Trophoblast cell (in vitro differentiated cells and primary cell): ENCODE data around the gene MX2.

Experiments
- DNase-seq, 2 donors: peaks; one replicate each; pipeline ENCODE4 v3.0.0-alpha.2; 2016
- H2AFZ ChIP-seq: 2 replicates; pipeline ENCODE4 v1.6.1; 2013; ENCODE audit warnings: low read length, moderate library complexity, mild to moderate bottlenecking; ENCODE audit not compliant: insufficient read depth, poor library complexity
- H2AK5ac ChIP-seq: 2 replicates; pipeline ENCODE4 v1.6.1; 2013; ENCODE audit warnings: mild to moderate bottlenecking, low read length
- H2BK120ac ChIP-seq: 2 replicates; pipeline ENCODE4 v1.6.1; 2013; ENCODE audit warnings: low read length, mild to moderate bottlenecking, moderate library complexity; ENCODE audit not compliant: insufficient read depth, poor library complexity
- H2BK12ac ChIP-seq: 2 replicates; pipeline ENCODE4 v1.6.1; 2013; ENCODE audit warnings: mild to moderate bottlenecking, low read length, moderate library complexity
- H2BK5ac ChIP-seq: 2 replicates; pipeline ENCODE4 v1.6.1; 2013; ENCODE audit warnings: low read length, low read depth, moderate library complexity, mild to moderate bottlenecking; ENCODE audit not compliant: poor library complexity
- H3K14ac ChIP-seq: 2 replicates; pipeline ENCODE4 v1.6.1; 2013; ENCODE audit warnings: mild to moderate bottlenecking, low read length
- H3K18ac ChIP-seq: 2 replicates; pipeline ENCODE4 v1.6.1; 2013; ENCODE audit warnings: mild to moderate bottlenecking, low read length
- H3K23ac ChIP-seq: 2 replicates; pipeline ENCODE4 v1.6.1; 2013; ENCODE audit warnings: low read length
- H3K27ac ChIP-seq: 2 replicates; pipeline ENCODE4 v1.5.1; 2013; ENCODE audit warnings: low read depth, mild to moderate bottlenecking, inconsistent platforms, low read length, moderate library complexity
- H3K27me3 ChIP-seq: 2 replicates; pipeline ENCODE4 v1.6.1; 2013; ENCODE audit warnings: inconsistent platforms, mild to moderate bottlenecking, low read length, moderate library complexity; ENCODE audit not compliant: insufficient read depth
- H3K36me3 ChIP-seq, 2 experiments: 1 replicate in 1 of 2; 2 replicates in 1 of 2; pipeline ENCODE4 v1.6.1; 2013; ENCODE audit warnings: low read length in 2 of 2, mild to moderate bottlenecking in 2 of 2, moderate library complexity in 1 of 2; ENCODE audit not compliant: insufficient read depth in 2 of 2, control insufficient read depth in 1 of 2
- H3K4ac ChIP-seq: 2 replicates; pipeline ENCODE4 v1.6.1; 2013; ENCODE audit warnings: low read depth, mild to moderate bottlenecking, low read length, moderate library complexity
- H3K4me1 ChIP-seq, 2 experiments: 1 replicate in 1 of 2; 2 replicates in 1 of 2; pipeline ENCODE4 v1.6.1; 2013; ENCODE audit warnings: low read length in 2 of 2, mild to moderate bottlenecking in 2 of 2, moderate library complexity in 1 of 2; ENCODE audit not compliant: insufficient read depth in 2 of 2, control insufficient read depth in 1 of 2
- H3K4me2 ChIP-seq: 2 replicates; pipeline ENCODE4 v1.6.1; 2013; ENCODE audit warnings: inconsistent platforms, mild to moderate bottlenecking, low read length, moderate library complexity
- H3K4me3 ChIP-seq: 2 replicates; pipeline ENCODE4 v1.5.1; 2013; ENCODE audit warnings: mild to moderate bottlenecking, low read depth, low read length, inconsistent platforms
- H3K79me1 ChIP-seq: one replicate; pipeline ENCODE4 v1.6.1; 2013; ENCODE audit warnings: low read length
- H3K79me2 ChIP-seq: 2 replicates; pipeline ENCODE4 v1.6.1; 2013; ENCODE audit warnings: low read length, mild to moderate bottlenecking; ENCODE audit not compliant: control insufficient read depth, insufficient read depth, poor library complexity
- H3K9ac ChIP-seq: 2 replicates; pipeline ENCODE4 v1.6.1; 2013; ENCODE audit warnings: mild to moderate bottlenecking, low read length
- H3K9me3 ChIP-seq: 2 replicates; pipeline ENCODE4 v1.6.1; 2013; ENCODE audit warnings: low read depth, mild to moderate bottlenecking, control low read depth, inconsistent platforms, low read length; ENCODE audit not compliant: insufficient read depth
- H4K12ac ChIP-seq: 2 replicates; pipeline ENCODE4 v1.6.1; 2013; ENCODE audit warnings: low read depth, mild to moderate bottlenecking, low read length, moderate library complexity
- H4K8ac ChIP-seq: 2 replicates; pipeline ENCODE4 v1.6.1; 2013; ENCODE audit warnings: low read depth, mild to moderate bottlenecking, low read length, moderate library complexity
- H4K91ac ChIP-seq: one replicate; pipeline ENCODE4 v1.6.1; 2013; ENCODE audit warnings: low read depth, mild to moderate bottlenecking, low read length, moderate library complexity
- WGBS: extraction: QIAGEN DNeasy Blood & Tissue Kit; methylation state at CpG from one replicate; pipeline ENCODE4 v1.1.7; 2013; ENCODE audit warnings: missing lambda C conversion rate; ENCODE audit not compliant: insufficient read length, insufficient coverage; ENCODE audit errors: extremely low coverage; 5-methylcytosine and 5-hydroxymethylcytosine counted together

MX2 gene

GRCh38 chr21:41429305-41429704, 67.5 kb downstream of the MX2 start:
- Histone ChIP-seq H3K9ac (no peak overlapping the region), H3K23ac (no peak overlapping the region), H3K36me3 (no peaks in the 10 kb centered on the region), H3K9me3 (peaks cover 2% of the 10 kb centered on the region), H4K8ac (no peak overlapping the region), H4K12ac (no peak overlapping the region), H2AFZ (no peak overlapping the region), H2AK5ac (no peak overlapping the region), H3K4me3 (no peak overlapping the region), H3K27ac (no peak overlapping the region), H2BK5ac (no peak overlapping the region), H3K14ac (no peak overlapping the region), H3K79me2 (no peaks in the 10 kb centered on the region), H3K4me1 (peaks cover 0 to 3% of the 10 kb centered on the region in 2 experiments), H3K4me2 (no peak overlapping the region), H3K4ac (no peak overlapping the region), H3K18ac (no peak overlapping the region), H3K79me1 (no peaks in the 10 kb centered on the region), H2BK120ac (no peak overlapping the region), H2BK12ac (no peak overlapping the region), H3K27me3 (peaks cover 13% of the 10 kb centered on the region), H4K91ac (no peak overlapping the region)
- WGBS, result no CpG with 5 or more reads among the region's 3 CpGs
- DNase-seq, result no peak

DNA sequence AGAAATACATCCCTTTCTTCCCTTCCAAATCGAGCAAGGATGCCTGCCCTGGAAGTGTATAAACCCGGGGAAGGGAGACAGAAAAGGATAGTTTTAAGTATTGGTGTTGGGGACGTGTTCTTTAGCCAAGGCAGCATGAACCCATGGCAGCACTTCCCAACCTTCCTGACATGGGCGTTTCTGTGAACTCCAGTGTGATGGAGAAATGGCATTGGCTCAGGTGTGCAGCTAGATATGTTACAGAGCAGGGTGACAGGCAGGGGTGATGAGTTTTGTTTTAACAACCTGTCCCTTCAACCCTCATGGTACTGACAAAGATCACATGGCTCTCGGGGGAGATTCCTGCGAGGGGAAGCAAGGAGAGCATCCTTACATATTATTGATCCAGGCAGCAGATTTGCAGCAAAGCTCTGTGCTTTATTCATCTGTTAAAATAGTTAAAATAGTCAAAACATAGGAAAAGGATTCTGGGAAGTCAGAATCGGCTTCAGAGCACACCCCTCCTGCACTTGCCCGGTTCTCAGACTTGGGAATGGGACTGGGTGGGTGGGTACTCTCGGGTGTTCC, 68.2 kb downstream of the MX2 start:
- Histone ChIP-seq H3K9me3 (peaks cover 2% of the 10 kb centered on the region), H3K36me3 (no peaks in the 10 kb centered on the region), H3K4me1 (peaks cover 0 to 3% of the 10 kb centered on the region in 2 experiments), H3K27me3 (peaks cover 13% of the 10 kb centered on the region), H3K23ac (no peak overlapping the region), H2BK12ac (no peak overlapping the region), H3K4ac (no peak overlapping the region), H3K79me2 (no peaks in the 10 kb centered on the region), H4K91ac (no peak overlapping the region), H3K27ac (no peak overlapping the region), H4K12ac (no peak overlapping the region), H3K18ac (no peak overlapping the region), H2BK5ac (no peak overlapping the region), H3K9ac (no peak overlapping the region), H3K4me2 (no peak overlapping the region), H3K14ac (no peak overlapping the region), H4K8ac (no peak overlapping the region), H2BK120ac (no peak overlapping the region), H2AFZ (no peak overlapping the region), H3K79me1 (no peaks in the 10 kb centered on the region), H3K4me3 (no peak overlapping the region), H2AK5ac (no peak overlapping the region)
- no CpG with 5 or more reads among the region's 9 CpGs for WGBS
- no peak for DNase-seq

GRCh38 chr21:41431788-41432548, 70.1 kb downstream of the MX2 start:
- Histone ChIP-seq H4K8ac (no peak overlapping the region), H3K4ac (no peak overlapping the region), H3K9ac (no peak overlapping the region), H2AFZ (no peak overlapping the region), H3K9me3 (no peaks in the 10 kb centered on the region), H2BK12ac (no peak overlapping the region), H3K4me1 (no peaks in the 10 kb centered on the region), H3K4me2 (no peak overlapping the region), H3K23ac (no peak overlapping the region), H3K4me3 (no peak overlapping the region), H3K18ac (no peak overlapping the region), H4K91ac (no peak overlapping the region), H3K14ac (no peak overlapping the region), H2BK120ac (no peak overlapping the region), H4K12ac (no peak overlapping the region), H3K79me2 (no peaks in the 10 kb centered on the region), H3K27me3 (peaks cover 2% of the 10 kb centered on the region), H3K27ac (no peak overlapping the region), H3K36me3 (no peaks in the 10 kb centered on the region), H3K79me1 (no peaks in the 10 kb centered on the region), H2AK5ac (no peak overlapping the region), H2BK5ac (no peak overlapping the region)
- no CpG with 5 or more reads among the region's 16 CpGs for WGBS
- DNase-seq, result no peak

DNA sequence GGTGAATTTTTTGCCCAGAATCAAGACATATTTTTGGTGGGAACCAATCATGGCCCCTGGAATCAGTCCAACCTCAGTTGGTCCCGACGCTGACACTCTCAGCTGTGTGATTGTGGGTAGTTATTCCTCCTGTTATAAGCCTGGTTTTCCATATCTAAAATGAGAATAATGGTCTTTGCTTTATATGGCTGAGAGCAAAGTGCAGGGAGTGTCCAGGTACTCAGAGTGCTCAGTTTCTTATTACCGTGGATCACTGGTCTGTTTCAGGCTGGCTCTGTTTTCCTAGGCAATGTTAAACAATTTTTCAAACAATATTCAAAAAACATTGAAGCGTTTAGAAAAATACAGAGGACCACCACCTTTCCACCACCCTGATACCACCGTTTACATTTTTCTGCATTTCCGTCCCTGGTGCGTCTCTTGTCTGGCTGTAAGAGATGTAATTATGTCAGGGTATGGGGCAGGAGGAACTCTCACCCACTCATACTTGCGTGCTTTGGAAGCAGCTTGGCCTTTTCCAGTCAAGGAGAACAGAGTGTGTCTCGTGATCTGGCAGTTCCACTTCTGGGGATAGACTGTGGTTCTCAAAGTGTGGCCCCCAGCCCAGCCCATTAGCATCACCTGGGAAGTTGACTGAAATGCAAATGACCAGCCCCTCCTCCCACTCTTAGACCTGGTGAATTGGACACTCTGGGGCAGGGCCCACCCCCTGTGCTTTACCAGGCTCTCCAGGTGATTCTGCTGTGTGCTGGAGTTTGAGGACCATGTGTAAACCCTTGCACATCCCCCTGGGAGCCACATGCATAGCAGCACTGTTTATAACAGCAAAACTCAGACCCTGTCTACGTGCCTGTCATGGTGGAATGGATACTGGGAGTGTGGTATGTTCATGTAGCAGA, 71.0 kb downstream of the MX2 start:
- Histone ChIP-seq H3K14ac (no peak overlapping the region), H2BK5ac (no peak overlapping the region), H3K79me1 (no peaks in the 10 kb centered on the region), H3K18ac (no peak overlapping the region), H2BK12ac (no peak overlapping the region), H3K4me3 (no peak overlapping the region), H4K12ac (no peak overlapping the region), H4K8ac (no peak overlapping the region), H3K79me2 (no peaks in the 10 kb centered on the region), H4K91ac (no peak overlapping the region), H3K27me3 (no peaks in the 10 kb centered on the region), H2AK5ac (no peak overlapping the region), H3K23ac (no peak overlapping the region), H3K9me3 (no peaks in the 10 kb centered on the region), H3K4me2 (no peak overlapping the region), H3K4me1 (no peaks in the 10 kb centered on the region), H3K36me3 (no peaks in the 10 kb centered on the region), H2AFZ (no peak overlapping the region), H3K27ac (no peak overlapping the region), H3K9ac (no peak overlapping the region), H2BK120ac (no peak overlapping the region), H3K4ac (no peak overlapping the region)
- no peak for DNase-seq
- WGBS, result no CpG with 5 or more reads among the region's 10 CpGs
